Tibial artery (tissue), 4 donors: ENCODE data around the gene HSP90B1.

Experiments
- DNase-seq, 2 donors: peaks; one replicate each; pipeline ENCODE4 v3.0.0-alpha.2; 2019
- H3K27ac ChIP-seq, 2 donors: fragments of 200-600 bp; sonication (generic) in 1 of 2; 1 replicate in 1 of 2; 2 replicates in 1 of 2; pipeline ENCODE4 v1.5.1; 2018 to 2019; ENCODE audit warnings: mild to moderate bottlenecking in 1 of 2
- H3K27me3 ChIP-seq, 2 donors: fragments of 200-600 bp; sonication (generic) in 1 of 2; one replicate each; pipeline versions ENCODE4 v1.5.1 to v1.6.0; 2016 to 2019
- H3K36me3 ChIP-seq, 3 donors: fragments of 200-600 bp; sonication (generic) in 2 of 3; one replicate each; pipeline ENCODE4 v1.5.1; 2016 to 2019; ENCODE audit warnings: mild to moderate bottlenecking in 2 of 3
- H3K4me1 ChIP-seq, 4 donors: fragments of 200-600 bp; sonication (generic) in 2 of 4; 1 replicate in 3 of 4; 2 replicates in 1 of 4; pipeline ENCODE4 v1.5.1; 2016 to 2019
- H3K4me3 ChIP-seq, 2 donors: fragments of 200-600 bp; sonication (generic) in 1 of 2; 1 replicate in 1 of 2; 2 replicates in 1 of 2; pipeline ENCODE4 v1.5.1; 2018 to 2019; ENCODE audit warnings: mild to moderate bottlenecking in 2 of 2
- H3K9me3 ChIP-seq, 3 donors: fragments of 200-600 bp; sonication (generic) in 1 of 3; one replicate each; pipeline ENCODE4 v1.5.1; 2016 to 2019
- CTCF ChIP-seq, 2 experiments: fragments of 200-600 bp in 1 of 2; fragments of 450-650 bp in 1 of 2; IDR thresholded peaks; one replicate each; pipeline ENCODE4 v1.5.1; 2017 to 2019; ENCODE audit warnings: antibody characterized with exemption in 2 of 2, mild to moderate bottlenecking in 1 of 2, moderate library complexity in 1 of 2
- intact Hi-C: fragments of 100-400 bp; cut with DNase I; formaldehyde crosslinking; loops from one replicate; pipeline ENCODE4 v1.15.0; 2023; ENCODE audit warnings: low total_unique reads

Gene HSP90B1

DNA sequence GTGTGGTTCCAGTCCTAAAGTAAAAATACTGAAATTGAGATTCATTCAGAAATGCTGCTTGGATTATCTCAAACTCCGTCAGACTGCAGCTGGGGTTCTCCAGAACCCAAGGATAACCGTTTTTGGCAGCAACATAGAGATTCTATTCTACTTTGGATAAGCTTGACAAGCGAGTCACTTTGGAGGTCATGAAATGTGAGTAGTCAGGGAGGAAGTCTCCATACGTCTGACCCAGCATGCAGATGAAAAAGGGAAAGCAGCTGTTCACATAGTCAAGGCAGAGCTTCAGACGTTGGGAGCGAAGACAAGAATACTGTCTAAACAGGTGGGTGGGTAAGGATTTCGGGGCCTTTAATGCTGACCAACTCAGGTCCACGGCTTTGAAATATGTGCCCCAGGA is 14.9 kb upstream of the HSP90B1 start:
- H3K4me1 ChIP-seq: peaks cover 0 to 17% (median 0%) of the 10 kb centered on the region in 4 donors
- no peak for TF ChIP-seq CTCF (IDR thresholded peaks at IDR 0.05)
- intact Hi-C loops: no loop called here
- H3K9me3 ChIP-seq: peaks cover 0 to 15% (median 5%) of the 10 kb centered on the region in 3 donors
- H3K27ac ChIP-seq: no peak overlapping the region
- H3K27me3 ChIP-seq: no peaks in the 10 kb centered on the region
- H3K36me3 ChIP-seq: no peaks in the 10 kb centered on the region
- no peak overlapping the region for H3K4me3 ChIP-seq
- DNase-seq: no peak

DNA sequence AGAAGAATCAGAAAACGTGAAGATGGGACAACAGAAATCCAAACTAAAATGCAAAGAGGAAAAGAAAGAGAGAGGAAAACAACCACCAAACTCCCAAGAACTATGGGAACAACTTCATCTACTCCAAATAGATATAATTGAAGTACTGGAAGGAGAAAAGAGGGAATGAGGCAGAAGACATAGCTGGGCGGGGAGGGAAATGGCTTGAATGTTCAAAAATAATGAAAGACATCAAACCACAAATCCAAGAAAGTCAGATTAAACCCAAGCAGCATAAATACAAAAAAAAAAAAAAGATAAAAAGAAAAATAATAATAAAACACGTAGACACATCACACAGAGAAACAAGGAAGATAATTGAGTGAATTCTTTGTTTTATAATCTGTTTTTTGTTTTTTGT is 12.3 kb upstream of the HSP90B1 start:
- Histone ChIP-seq H3K27ac (no peak overlapping the region), H3K4me3 (no peak overlapping the region), H3K27me3 (no peaks in the 10 kb centered on the region), H3K4me1 (peaks cover 0 to 10% (median 0%) of the 10 kb centered on the region in 4 donors), H3K36me3 (no peaks in the 10 kb centered on the region), H3K9me3 (peaks cover 0 to 15% (median 5%) of the 10 kb centered on the region in 3 donors)
- intact Hi-C loops: no loop called here
- TF ChIP-seq CTCF (IDR thresholded peaks at IDR 0.05): no peak
- DNase-seq: no peak

- no peaks in the 10 kb centered on the region for H3K36me3 ChIP-seq
- intact Hi-C loops: no loop called here
- no peak for TF ChIP-seq CTCF (IDR thresholded peaks at IDR 0.05)
Measured at GRCh38 chr12:103924761-103925641, 5.2 kb upstream of the HSP90B1 start.

DNA sequence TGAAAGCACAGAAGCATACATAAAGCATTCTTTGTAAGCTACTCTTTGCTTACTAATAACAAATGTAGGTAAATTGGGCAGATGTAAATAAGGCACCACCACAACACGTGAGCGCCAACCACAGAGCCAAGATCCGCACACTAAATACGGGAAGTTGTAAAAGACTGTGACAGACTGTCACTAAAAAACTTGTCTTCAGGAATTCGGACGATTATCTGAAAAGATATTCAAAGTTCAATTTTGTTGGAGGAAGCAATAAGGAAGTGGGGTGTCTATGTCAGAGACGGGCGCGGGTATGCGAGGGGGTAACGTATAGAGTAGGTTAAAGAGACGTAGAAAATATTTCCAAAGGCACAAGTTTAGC is 1.5 kb upstream of the HSP90B1 start:
- TF ChIP-seq CTCF (IDR thresholded peaks at IDR 0.05): no peak
- no peaks in the 10 kb centered on the region for H3K9me3 ChIP-seq
- peak overlapping the region; percentile 79 to 89 for H3K4me3 ChIP-seq
- intact Hi-C loops: no loop called here
- peak in 1 of 2 donors; percentile 47 for DNase-seq
- peaks cover 0 to 43% (median 23%) of the 10 kb centered on the region in 4 donors for H3K4me1 ChIP-seq
- H3K27ac ChIP-seq: peak overlapping the region; percentile 88 to 96
- no peaks in the 10 kb centered on the region for H3K27me3 ChIP-seq
- H3K36me3 ChIP-seq: peaks cover 2 to 9% (median 6%) of the 10 kb centered on the region in 3 donors

More at GRCh38 chr12:103924761-103925641, 5.2 kb upstream of the HSP90B1 start:
- peak overlapping the region in 1 of 2 donors; percentile 11 for H3K27ac ChIP-seq
- H3K9me3 ChIP-seq: no peaks in the 10 kb centered on the region
- peaks cover 0 to 34% (median 1%) of the 10 kb centered on the region in 4 donors for H3K4me1 ChIP-seq
- no peak for DNase-seq
- no peak overlapping the region for H3K4me3 ChIP-seq
- no peaks in the 10 kb centered on the region for H3K27me3 ChIP-seq

- Histone ChIP-seq H3K27me3 (no peaks in the 10 kb centered on the region), H3K4me3 (peak overlapping the region; percentile 79 to 89), H3K27ac (peak overlapping the region; percentile 88 to 96), H3K9me3 (no peaks in the 10 kb centered on the region), H3K4me1 (peaks cover 0 to 44% (median 26%) of the 10 kb centered on the region in 4 donors), H3K36me3 (peaks cover 7 to 14% (median 12%) of the 10 kb centered on the region in 3 donors)
- peak; percentile 90 to 91 for DNase-seq
- intact Hi-C loops: no loop called here
- TF ChIP-seq CTCF (IDR thresholded peaks at IDR 0.05): no peak
Measured at GRCh38 chr12:103929046-103929783, 995 bp upstream of the HSP90B1 start.
